ENCODE measurements around the gene AFMID. TPM values are rescaled to one million over a fixed set of nuclear protein-coding genes. Genes with fewer than 3 reads are reported as not detected.

AFMID gene
- total and polyA plus RNA-seq, 9 of the 15 experiments (the other 6 are each of a cell fraction or from before 2014, with no cell fraction given), result 62.1 to 188 (median 74.4) TPM

DNA sequence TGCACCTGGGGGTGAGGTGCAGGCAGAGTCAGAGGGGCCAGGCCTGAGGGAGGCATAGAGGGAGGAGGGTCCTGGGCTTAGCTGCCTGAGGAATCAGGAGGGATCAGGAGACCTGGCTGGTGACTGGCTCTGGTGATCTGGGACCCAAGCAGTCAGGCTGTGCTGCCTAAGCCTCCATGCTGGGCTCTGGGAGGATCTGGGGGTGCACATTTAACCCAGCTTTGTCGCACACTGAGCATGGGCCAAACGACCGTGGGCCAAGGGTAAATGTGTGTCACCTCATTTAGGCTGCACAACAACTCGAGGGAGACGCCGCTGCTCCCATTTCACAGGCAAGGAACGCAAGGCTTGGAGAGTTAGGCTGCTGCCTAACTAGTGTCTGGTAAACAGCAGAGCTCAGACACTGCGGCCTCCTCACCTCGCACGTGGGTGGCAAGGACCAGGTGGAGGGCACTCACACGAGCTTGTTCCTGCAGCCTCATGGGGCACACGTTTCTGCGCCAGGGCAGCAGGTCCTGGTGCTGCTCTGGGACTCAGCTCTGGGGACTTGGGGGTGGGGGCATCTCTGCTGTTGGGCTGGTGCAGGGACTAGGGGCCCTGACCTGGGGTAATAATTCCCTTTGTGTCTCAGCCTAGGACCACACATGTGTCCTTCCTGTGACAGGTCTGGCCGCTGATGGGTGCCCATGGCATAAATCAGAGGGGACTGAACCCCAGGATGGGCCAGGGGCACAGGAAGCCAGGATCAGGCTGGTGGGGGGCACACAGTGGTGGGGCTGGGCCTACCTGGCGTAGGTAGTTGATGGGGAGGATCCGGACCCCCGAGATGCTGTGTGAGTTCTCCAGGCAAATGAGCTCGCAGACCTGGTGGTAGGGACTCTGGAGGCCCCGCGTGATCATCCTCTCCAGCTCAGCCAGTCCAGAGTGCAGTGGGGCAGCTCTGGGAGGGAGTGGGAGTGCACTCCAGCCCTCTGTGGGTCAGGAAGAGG lies 63.0 kb downstream of the AFMID start:
- Histone ChIP-seq H3K9me3 (replicated peaks; ENCODE audit: control insufficient read depth, insufficient read depth, low read depth, low read length) (no peaks in the 10 kb centered on the region), H3K27me3 (ENCODE audit: control insufficient read depth in 2 of 2, insufficient read depth in 2 of 2, low read length in 2 of 2) (no peaks in the 10 kb centered on the region), H3K9ac (ENCODE audit: insufficient read depth in 1 of 2, low read depth in 2 of 2, low read length in 2 of 2) (peak overlapping the region in 1 of 2 experiments; percentile 81; a peak in 2 of 4 replicates), H3K4me1 (replicated peaks in 1 of 2; ENCODE audit: control insufficient read depth in 2 of 2, insufficient read depth in 2 of 2, low read length in 2 of 2) (peaks cover 22 to 70% of the 10 kb centered on the region in 2 experiments), H3K4me3 (no peak overlapping the region), H3K4me2 (ENCODE audit: insufficient read depth, low read length) (no peak overlapping the region), H3K36me3 (ENCODE audit: control insufficient read depth, insufficient read depth, low read length) (no peaks in the 10 kb centered on the region), H3K9me1 (ENCODE audit: control insufficient read depth, insufficient read depth, low read length) (no peaks in the 10 kb centered on the region), H3K79me2 (ENCODE audit: control insufficient read depth, insufficient read depth, low read length) (peaks cover 11% of the 10 kb centered on the region), H4K20me1 (replicated peaks; ENCODE audit: control insufficient read depth, insufficient read depth, low read length) (no peaks in the 10 kb centered on the region), H2AFZ (ENCODE audit: low read depth, low read length) (no peak overlapping the region), H3K27ac (ENCODE audit: extremely low read depth, low read depth, low read length) (no peak overlapping the region)
- in situ Hi-C loops (cut with MboI), result no loop called here
- ChIA-PET POLR2A (interaction anchor here (0.6 to 1.5 kb wide), 8 partner anchors 9 to 227 kb away, joined by 3 to 9 read pairs (median 3); partner anchors contain the start of gene BIRC5), CTCF (ENCODE audit: low intra/inter-chr PET ratio) (interaction anchor here (0.6 to 3.2 kb wide), 7 partner anchors 111 to 231 kb away, joined by 3 to 37 read pairs (median 6); no protein-coding TSS in a partner anchor)
- ATAC-seq, result no peak
- no peak for TF ChIP-seq ZFPM2 (CRISPR knock-in tag; IDR thresholded peaks at IDR 0.05)
- TF ChIP-seq, protein P1, sequence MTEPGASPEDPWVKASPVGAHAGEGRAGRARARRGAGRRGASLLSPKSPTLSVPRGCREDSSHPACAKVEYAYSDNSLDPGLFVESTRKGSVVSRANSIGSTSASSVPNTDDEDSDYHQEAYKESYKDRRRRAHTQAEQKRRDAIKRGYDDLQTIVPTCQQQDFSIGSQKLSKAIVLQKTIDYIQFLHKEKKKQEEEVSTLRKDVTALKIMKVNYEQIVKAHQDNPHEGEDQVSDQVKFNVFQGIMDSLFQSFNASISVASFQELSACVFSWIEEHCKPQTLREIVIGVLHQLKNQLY (CRISPR knock-in tag; conservative IDR thresholded peaks at IDR 0.05), result peak in 1 of 2 experiments; percentile 81; a peak in 1 of 4 replicates
- DNase-seq (ENCODE audit: extremely low read depth in 1 of 4, low spot score in 3 of 4), result no peak
- WGBS (ENCODE audit: insufficient coverage, low coverage, missing lambda C conversion rate), result 58% methylated on average over 19 of the region's 20 CpGs
- no peak for FAIRE-seq
- intact Hi-C loops (cut with micrococcal nuclease), result no loop called here
- BruUV-seq (replicated peaks), result no TSS peak
